GM12892 (cell line): ENCODE measurements around the gene XIRP1.

Experiments
- POLR2A ChIP-seq: IDR thresholded peaks from 2 replicates; pipeline ENCODE4 v1.6.1; 2011; ENCODE audit warnings: low read depth, low read length, control low read depth
- POLR2AphosphoS5 ChIP-seq: IDR thresholded peaks from 2 replicates; pipeline ENCODE4 v1.6.1; 2011; ENCODE audit warnings: low read depth, low read length, control low read depth
- TAF1 ChIP-seq: IDR thresholded peaks from 2 replicates; pipeline ENCODE4 v1.6.1; 2011; ENCODE audit warnings: low read depth, mild to moderate bottlenecking, control low read depth, low read length, borderline replicate concordance

GRCh38 chr3:39202094-39202493, 9.7 kb upstream of the XIRP1 start:
- TF ChIP-seq POLR2A (no peak), TAF1 (no peak), POLR2AphosphoS5 (no peak)
